ENCODE measurements around the gene NAXD.

Gene NAXD

GRCh38 chr13:110643324-110643723 lies 28.0 kb downstream of the NAXD start:
- no peak for ATAC-seq

GRCh38 chr13:110643768-110644421 lies 28.6 kb downstream of the NAXD start:
- no peak for ATAC-seq
- TF ChIP-seq OSR1 (CRISPR knock-in tag; IDR thresholded peaks at IDR 0.05) (no peak), CREB5 (CRISPR knock-in tag; IDR thresholded peaks at IDR 0.05; ENCODE audit: low read depth) (no peak), TSHZ2 (CRISPR knock-in tag; IDR thresholded peaks at IDR 0.05) (no peak), PPARA (CRISPR knock-in tag; IDR thresholded peaks at IDR 0.05; ENCODE audit: borderline replicate concordance) (no peak), ZNF8 (CRISPR knock-in tag; IDR thresholded peaks at IDR 0.05) (no peak), ISL1 (CRISPR knock-in tag; IDR thresholded peaks at IDR 0.05) (no peak), POU6F1 (CRISPR knock-in tag; IDR thresholded peaks at IDR 0.05; ENCODE audit: borderline replicate concordance, low read depth) (no peak), CSDC2 (CRISPR knock-in tag; IDR thresholded peaks at IDR 0.05) (no peak), ZNF70 (CRISPR knock-in tag; IDR thresholded peaks at IDR 0.05) (no peak)

More at GRCh38 chr13:110643324-110643723, 28.0 kb downstream of the NAXD start:
- TF ChIP-seq PATZ1 (CRISPR knock-in tag; IDR thresholded peaks at IDR 0.05; ENCODE audit: borderline replicate concordance) (no peak), CSDC2 (CRISPR knock-in tag; IDR thresholded peaks at IDR 0.05) (no peak), TOX (CRISPR knock-in tag; IDR thresholded peaks at IDR 0.05; ENCODE audit: borderline replicate concordance) (no peak), ZFP30 (CRISPR knock-in tag; IDR thresholded peaks at IDR 0.05) (no peak), CSRNP3 (CRISPR knock-in tag; IDR thresholded peaks at IDR 0.05) (no peak), ARNTL (CRISPR knock-in tag; IDR thresholded peaks at IDR 0.05; ENCODE audit: borderline replicate concordance, low read depth) (no peak), PPARA (CRISPR knock-in tag; IDR thresholded peaks at IDR 0.05; ENCODE audit: borderline replicate concordance) (no peak), POU6F1 (CRISPR knock-in tag; IDR thresholded peaks at IDR 0.05; ENCODE audit: borderline replicate concordance, low read depth) (no peak), ZNF565 (CRISPR knock-in tag; conservative IDR thresholded peaks at IDR 0.05; ENCODE audit: low read depth) (no peak), OSR1 (CRISPR knock-in tag; IDR thresholded peaks at IDR 0.05) (no peak), ZFP3 (CRISPR knock-in tag; IDR thresholded peaks at IDR 0.05) (no peak), BACH2 (CRISPR knock-in tag; IDR thresholded peaks at IDR 0.05; ENCODE audit: borderline replicate concordance) (no peak), TSHZ2 (CRISPR knock-in tag; IDR thresholded peaks at IDR 0.05) (no peak)

Data from SK-N-SH treated with all-trans-retinoic acid at 6 μM for 48 hours (cell line).